Measurements from ENCODE around the gene ZFP92. TPM values are rescaled to one million over a fixed set of nuclear protein-coding genes. Genes with fewer than 3 reads are reported as not detected.
A peak's percentile ranks its signal among the peaks of the same experiment; 100 is the strongest.
"Not testable (repeated sequence)": the region's sequence is repeated elsewhere in the genome, so short reads cannot be mapped to it uniquely, and the experiment has no call there.

ZFP92 gene, protein sequence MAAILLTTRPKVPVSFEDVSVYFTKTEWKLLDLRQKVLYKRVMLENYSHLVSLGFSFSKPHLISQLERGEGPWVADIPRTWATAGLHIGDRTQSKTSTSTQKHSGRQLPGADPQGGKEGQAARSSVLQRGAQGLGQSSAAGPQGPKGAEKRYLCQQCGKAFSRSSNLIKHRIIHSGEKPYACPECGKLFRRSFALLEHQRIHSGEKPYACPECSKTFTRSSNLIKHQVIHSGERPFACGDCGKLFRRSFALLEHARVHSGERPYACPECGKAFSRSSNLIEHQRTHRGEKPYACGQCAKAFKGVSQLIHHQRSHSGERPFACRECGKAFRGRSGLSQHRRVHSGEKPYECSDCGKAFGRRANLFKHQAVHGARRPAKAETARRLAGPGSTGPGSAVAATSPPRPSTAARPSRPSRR
- total RNA-seq: 0.08 TPM

DNA sequence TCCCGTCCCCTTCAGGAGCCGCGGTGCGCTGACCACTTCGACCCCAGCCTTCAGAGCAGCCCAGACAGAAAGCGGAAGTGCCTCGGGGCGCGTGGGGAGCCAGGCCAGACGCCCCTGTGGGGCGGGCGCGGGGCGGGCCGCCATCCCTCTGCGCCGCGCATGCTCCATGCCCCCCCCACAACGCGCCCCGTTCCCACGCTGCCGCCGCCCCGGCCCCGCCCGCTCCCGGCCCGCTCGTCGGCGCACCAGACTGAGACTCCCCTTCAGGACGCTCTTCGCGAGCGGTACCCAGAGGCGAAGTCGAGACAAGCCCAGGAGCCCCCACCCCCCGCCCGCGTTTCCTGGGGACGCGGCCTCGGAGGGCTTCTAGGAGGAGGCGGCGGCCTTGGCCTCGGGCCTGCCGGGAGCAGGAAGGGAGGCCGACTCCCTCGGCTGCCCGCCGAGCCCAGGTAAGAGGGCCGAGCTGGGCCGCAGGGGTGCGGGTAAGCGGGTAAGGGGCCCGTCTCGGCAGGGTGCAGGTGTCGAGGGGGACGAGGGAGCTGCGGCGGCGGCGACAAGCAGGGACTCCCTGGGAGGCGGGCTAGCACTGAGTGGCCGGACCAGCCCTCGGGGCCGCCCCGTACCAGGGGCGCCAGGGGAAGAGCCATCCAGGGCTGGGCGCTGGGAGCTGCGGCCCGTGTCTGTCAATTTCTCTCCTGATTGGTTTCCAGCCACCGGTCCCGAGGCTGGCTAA is at the start of gene ZFP92:
Gene ZFP92 (plus strand): TSS at position 218 of the 733 bp plus-strand sequence. CDS start 6,851 bp downstream, outside the sequence.
- peak; percentile 42 for ATAC-seq

DNA sequence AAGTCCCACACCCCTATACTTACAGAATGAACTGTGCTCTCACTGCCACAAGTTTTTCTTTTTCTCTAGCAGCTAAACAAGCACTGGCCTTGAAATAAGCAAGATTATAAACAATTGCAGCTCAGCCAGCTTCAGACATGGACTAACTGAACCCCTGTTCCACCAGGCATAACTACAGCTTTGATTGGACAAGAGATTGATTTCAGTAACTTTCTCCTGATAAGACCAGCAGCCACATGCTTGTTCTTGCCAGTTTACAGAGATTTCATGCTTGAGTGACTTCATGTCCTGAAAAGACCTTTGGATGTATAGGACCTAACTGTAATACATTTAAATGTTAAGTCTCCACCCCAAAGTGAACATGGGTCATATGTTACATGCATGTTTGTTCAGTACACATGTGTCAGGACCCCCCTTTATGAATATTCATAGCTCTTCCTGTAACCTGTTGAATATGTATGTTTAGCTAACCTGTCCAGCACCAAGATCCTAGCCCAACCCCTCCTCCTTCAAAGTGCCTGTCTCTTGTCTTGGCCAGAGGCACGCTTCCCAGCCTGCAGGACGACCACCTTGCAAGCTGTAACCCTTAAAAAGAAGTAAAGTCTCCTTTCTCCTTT is 49.4 kb upstream of the ZFP92 start:
- no peak for ATAC-seq

DNA sequence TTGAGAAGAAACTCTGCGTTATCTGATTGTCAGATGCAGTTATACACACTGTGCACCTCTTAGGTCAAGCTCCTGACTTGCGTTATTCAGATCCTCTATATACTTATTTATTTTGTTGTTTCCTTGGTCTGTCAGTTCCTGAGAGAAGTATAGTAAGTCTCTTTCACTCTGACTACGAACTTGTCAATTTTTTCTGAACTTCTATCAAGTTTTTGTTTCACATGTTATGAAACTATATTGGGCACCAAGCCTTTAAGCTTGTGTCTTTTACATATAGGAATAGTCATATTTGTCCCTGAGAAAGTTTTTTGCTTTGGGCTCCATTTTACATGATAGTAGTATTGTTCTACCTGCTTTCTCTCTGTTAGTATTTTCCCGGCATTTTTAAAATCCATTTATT is 45.6 kb upstream of the ZFP92 start:
- ATAC-seq: no peak

DNA sequence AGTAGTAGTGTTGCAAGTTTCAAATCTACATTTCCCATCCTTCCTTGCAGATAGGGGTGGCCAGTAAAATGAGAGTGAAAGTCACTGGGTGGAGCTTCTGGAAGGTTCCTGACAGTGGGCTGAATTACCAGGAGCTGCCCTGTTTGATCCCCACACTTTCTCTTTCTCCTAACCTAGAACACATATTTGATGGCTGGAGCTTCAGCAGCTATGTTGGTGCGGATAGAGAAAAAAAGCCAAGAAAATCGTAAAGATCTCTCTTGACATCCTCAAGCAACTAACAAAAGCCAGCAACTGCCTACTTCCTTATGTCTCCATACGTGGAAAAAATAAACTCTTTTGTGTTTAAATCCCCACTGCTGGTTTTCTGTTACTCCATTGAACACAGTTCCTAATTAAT is 45.2 kb upstream of the ZFP92 start:
- no peak for ATAC-seq

DNA sequence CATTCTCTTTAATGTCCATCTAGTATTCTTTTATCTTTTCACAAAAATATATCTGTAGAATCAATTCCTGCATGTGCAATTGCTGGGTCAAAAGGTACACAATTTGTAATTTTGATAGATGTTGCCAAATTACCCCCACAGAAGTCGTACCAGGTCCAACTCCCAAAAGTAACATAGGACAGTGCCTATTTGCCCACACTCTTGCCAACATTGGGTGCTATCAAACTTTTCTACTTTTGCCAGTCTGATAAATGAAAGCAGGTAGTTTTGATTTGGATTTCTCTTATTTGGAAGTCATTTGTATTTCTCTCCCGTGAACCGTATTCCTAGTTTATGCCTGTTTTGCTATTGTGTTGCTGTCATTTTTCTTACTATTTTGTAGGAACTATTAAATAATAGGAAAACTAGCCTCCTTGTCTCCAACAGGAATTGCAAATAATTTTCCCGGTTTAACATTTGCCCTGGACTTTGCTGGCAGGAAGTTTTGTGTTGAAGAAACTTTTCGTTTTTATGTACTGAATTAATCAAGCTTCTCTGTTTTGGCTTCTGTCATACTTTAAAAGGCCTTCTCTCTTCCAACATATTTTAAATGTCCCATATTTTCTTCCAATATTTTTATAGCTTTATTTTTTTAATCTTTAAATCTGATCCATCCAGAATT is 44.3 kb upstream of the ZFP92 start:
- ATAC-seq: no peak

DNA sequence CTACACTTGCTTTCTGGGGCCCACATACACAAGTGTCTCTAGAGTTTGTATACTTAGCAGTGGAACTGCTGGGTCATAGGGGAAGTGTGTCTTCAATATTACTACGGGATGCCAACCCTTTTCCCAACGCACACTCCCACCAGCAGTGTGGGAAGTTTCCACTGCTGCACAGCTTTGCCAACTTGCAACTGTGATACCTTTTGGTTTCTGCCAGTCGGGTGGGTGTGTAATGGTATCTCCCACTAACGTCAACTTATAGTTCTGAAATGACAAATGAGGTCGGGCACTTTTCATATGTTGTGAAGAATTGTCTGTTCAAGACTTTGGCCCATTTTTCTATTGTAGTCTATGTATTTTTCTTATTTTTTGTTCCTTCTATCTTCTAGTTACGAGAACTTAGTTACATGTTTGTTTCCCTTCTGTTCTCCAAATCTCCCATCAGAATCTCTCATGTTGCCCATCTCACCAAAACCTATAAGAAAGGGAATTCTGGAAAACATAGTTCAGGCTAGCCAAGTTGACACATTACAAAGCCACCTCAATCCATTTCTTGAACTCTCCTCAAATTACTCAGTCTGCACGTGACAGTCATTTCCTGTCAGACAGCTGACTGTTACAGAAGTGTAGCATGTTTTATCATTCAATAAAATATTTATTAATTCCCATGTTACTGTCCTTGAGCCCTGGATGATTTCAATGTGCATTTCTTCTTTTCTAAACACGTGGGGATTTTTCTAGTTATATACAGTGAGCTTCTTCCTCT is 40.8 kb upstream of the ZFP92 start:
- ATAC-seq: no peak

DNA sequence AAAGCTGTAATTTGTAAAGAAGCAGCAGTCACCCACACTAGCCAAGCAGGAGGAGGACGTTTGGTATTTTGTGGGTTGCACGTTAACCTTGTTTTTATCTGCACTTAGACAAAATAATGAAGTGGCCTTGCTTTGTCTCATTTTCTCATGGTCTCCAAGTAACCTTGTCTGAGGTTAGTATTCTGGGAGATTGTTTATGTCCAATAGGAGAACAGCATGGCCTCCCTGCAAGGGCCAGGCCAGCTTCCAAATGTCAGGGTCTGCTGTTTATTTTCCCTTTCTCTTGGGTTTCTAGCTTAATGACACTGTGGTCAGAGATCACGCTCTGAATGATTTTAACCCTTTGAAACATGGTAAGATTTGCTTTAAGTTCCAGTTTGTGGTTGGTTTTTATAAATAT is 40.0 kb upstream of the ZFP92 start:
- ATAC-seq: no peak

DNA sequence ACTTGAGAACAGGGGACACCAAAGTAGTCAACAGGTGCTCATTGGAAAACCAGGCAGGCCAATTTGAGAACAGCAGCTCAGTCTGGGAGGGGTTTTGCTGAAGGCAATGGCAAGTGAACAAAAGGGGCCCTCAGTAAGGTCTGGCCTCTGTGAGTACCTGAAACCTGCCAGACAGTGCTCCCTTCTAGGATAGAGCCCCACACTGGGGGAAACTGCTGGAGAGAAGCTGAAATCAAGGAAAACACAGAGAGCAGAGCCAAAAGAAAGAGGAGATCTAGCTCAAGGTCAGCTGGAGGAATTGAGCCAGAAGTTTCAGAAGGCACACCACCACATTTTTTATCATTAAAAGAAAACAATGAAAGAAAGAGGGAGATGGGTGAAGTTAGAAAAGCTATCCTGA is 38.3 kb upstream of the ZFP92 start:
- no peak for ATAC-seq

DNA sequence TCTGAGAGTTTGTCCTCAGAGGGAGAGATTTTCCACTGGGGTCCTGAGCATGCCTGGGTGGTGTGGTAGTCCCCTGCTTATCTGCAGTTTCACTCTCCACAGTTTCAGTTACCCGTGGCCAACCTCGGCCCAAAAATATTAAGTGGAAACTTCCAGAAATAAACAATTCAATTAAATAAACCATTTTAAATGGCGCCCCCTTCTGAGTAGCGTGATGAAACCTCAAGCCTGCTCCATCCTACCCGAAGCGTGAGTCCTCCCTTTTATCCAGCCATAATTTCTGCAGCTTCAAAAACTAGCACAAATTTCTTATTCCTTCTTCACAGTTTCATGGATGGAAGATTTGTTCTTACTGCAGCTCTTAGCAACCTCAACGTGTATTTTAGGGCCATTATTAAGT is 36.8 kb upstream of the ZFP92 start:
- no peak for ATAC-seq

DNA sequence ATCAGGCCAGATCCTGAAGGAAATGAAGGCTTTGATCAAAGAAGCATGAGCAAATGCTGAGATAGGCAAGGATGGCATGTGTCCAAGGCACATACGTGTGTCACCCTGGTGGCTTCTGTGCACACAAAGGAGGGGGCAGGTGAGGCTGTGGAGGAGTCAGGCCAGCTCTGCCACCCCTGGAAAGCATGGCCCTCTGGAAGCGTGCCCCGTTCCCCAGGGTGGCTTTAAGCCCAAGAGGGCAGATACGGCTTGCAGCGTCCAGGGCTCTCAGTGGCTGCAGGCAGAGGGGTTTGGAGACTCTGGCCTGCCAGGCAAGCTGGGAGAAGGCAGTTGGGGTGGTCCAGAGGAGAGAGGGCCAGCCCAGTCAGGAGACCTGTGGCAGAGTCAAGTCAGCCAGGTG is 35.7 kb upstream of the ZFP92 start:
- ATAC-seq: no peak

DNA sequence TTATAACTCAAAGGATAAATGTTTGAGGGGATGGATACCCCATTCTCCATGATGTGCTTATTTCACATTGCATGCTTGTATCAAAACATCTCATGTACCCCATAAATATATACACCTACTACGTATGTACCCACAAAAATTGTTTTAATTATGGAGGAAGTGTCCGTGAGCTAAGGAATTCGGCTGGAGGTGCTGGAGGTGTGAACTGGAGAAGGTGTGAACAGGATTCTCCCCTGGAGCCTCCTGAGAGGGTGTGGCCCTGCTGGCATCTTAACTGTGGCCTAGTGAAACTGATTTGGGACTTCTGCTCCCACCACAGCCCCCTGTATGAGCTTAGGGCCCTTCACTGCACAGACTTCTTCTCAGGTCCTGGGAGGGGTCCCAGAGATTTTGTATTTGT is 33.5 kb upstream of the ZFP92 start:
- no peak for ATAC-seq

DNA sequence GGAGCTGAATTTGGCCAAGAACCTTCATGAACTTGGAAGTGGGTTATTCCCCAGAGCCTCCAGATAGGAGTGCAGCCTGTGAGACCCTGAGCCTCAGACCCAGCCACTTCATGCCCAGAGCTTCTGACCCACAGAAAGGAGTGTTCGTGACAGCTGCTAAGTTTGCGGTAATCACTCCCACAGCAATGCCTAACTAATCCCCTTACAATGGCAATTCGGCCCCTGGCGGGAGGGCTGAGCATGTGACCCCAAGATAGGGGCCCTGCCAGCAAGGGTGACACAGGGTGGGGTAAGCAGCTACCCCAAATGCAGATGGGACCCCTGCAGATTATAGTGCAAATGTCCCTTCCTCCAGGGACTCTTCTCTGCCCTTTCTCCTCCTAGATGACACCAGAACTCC is 32.7 kb upstream of the ZFP92 start:
- ATAC-seq: no peak

DNA sequence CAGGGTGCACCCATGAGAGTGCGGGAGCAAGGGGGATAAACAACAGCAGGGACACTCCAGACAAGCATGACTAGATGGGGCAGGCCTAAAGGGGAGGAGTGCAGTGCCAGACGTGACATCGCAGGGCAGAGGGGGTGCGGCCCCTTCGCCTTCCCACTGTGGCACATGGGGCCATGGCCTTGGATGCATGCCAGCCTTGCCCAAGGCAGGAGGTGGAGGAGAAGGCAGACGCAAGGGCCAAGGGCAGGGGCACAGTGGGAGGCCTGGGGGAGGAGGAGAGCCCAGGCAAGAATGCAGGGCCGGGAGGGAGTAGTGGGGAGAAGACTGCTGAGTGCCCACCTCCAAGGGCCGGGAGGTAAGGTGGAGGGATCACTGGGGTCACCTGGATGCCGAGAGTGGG is 31.8 kb upstream of the ZFP92 start:
- ATAC-seq: no peak

DNA sequence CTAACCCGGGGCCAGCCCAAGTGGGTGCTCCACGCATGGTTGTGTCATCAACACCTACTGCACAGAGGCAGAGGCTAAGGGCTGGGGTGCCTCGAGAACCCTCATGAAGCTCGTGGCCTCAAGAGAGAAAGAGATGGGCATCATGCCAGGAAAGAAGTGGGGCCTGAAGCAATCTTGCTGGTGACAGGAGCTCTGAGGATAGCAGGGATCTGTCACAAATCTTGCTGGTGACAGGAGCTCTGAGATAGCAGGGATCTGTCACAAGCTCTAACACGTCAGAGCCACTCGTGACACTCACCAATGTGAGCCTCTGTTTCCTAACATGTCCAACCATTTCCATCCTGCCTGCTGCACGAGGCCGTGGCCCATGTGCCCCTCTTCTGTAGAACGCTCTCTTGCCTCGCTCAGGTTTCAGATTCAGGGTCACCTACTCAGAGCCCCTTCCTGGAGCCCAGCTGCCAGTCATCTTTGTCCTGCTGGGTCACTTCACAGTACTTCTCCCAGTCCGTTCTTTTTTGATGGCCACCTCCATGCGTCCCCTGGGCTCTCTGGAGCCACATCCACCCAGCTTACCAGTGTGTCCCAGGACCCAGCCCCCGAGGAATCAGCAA is 31.2 kb upstream of the ZFP92 start:
- ATAC-seq: no peak

DNA sequence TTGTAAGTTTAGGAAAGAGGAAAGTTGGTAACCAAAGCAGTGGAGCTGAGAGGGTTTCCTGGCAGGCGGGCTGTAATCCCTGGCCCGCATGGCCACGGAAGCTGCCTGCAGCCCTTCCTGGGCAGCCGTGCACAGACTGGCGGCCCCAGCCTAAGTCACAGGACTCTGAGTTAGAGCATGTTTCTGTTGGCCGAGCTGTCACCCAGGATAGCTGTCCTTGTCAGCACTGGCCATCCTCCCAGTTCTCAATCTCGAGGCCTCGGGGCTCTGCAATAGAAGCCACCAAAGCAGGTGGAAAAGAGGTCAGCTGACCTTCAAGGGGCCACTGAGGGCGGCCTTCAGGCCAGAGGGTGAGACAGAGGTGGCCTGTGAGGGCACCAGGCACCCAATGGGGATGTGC is 30.6 kb upstream of the ZFP92 start:
- no peak for ATAC-seq

DNA sequence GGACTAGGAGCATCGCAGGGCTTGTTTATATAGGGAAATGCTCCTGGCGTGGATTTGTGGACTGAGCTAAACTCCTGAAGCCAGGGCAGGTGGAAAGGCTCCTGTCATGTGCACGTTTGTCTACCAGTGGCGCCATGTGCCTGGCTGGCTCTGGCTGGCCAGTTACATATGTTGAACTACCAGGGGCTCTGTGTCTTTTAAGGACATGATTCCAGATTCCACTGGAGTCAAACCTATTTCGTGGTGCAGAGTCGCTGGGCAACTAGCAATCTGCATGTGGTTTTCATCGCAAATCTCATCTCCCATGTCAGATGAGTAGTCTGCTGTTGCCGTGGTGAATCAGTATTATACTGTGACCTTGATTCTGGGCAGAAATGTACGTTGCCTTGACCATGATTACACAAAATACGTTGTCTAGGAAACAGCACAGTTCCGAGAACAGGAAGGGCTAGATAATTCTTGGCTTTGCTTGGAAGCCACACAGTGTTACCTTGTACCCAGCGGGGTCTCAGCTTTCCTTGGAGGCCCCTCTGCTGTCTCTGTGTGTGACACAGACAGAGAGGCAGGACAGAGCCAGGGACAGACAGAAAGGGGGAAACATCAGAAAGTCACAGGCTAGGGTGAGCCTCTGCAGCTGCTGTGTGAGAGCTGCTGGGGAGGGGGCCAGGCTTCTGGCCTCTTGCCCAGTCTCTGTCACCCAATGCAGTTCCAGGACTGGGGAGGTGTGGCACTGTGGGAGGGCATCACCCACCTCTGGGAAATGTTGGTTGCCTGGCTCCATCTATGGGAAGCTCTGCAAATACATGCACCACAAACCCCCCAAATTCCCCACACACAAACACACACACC is 29.4 kb upstream of the ZFP92 start:
- peak; percentile 21 for ATAC-seq

DNA sequence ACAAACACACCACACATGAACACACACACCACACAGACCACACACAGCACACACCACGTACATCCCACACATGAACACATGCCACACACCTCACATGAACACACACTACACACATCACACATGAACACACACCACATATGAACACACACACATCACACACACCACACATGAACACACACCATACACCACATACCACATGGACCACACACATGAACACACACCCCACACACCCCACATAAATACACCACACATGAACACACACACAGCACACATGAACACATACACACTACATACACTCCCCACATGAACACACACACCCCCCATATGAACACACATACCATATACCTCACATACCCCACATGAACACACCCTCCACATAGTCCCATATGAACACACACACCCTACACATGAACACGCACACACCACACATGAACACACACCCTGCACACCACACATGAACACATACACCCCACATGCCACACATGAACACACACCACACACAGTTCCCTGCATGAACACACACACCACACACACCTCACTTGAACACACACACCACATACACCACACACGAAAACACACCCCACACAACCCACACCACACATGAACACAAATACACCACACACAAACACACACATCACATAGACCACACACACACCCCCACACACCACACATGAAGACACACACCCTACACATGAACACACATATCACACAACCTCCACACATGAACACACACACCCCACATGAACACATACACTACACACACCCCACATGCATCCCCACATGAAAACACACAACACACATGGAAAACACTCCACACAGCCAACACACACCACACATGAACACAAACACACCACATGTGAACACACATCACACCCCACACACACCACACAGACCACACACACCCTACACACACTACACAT is 28.4 kb upstream of the ZFP92 start:
- no peak for ATAC-seq

DNA sequence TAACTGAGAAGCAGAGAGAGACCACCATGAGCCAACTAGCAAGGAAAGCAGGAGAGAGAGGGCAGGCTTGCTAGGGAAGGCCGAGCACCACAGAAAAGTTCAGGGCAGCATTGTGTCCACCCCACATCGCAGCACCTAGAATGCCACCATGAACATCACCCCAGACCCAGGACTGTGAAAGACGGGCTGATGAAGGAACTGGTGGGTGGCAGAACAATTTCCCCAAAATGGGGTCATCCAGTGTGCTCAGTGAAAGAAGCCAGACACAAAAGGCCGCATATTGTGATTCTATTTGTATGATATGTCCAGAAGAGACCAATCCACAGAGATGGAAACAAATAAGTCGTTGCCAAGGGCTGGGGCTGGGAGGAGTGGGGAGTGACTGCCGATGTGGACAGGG is 26.9 kb upstream of the ZFP92 start:
- no peak for ATAC-seq

DNA sequence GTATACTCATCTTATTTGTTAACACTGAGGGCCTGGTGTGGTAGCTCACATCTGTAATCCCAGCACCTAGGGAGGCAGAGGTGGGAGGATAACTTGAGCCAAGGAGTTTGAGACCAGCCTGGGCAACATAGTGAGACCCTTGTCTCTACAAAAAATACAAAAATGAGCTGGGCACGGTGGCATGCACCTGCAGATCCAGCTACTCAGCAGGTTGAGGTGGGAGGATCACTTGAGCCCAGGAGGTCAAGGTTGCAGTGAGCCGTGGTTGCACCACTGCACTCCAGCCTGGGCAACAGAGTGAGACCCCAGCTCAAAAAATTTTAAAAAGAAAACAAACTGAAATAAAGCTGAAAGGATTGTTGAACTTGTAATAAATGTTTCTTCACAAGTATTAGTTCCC is 26.3 kb upstream of the ZFP92 start:
- not testable (repeated sequence) for ATAC-seq

DNA sequence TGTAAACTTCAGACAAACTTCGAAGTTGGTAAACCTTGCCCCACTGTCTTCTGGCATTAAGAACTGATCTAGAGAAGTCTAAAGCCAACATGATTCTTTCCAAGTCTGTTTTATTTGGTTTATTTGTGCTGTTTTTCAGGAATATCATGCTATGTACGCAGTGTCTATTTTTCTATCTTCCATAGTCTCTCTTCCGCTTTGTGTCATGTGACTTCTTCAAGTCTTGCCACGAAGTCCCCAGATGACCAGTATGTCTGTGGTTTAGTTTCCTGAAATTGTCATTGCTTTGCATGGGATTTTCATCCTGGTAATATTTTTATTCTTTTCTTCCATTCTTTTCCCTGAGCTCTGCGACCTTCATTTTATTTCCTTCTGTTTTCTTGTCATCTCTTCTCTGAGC is 25.2 kb upstream of the ZFP92 start:
- ATAC-seq: no peak

Data from esophagus mucosa (tissue), 1 donor.